SKM-1 treated with dmso at 0.1 percent for 144 hours (cell line): ENCODE measurements around the gene CYP2E1.
"Not testable (repeated sequence)": the region's sequence is repeated elsewhere in the genome, so short reads cannot be mapped to it uniquely, and the experiment has no call there.

Source experiments
- DNase-seq: peaks from one replicate; lab custom pipeline; 2025; ENCODE audit not compliant: unreplicated experiment; lab: John Stamatoyannopoulos, UW

CYP2E1 gene

DNA sequence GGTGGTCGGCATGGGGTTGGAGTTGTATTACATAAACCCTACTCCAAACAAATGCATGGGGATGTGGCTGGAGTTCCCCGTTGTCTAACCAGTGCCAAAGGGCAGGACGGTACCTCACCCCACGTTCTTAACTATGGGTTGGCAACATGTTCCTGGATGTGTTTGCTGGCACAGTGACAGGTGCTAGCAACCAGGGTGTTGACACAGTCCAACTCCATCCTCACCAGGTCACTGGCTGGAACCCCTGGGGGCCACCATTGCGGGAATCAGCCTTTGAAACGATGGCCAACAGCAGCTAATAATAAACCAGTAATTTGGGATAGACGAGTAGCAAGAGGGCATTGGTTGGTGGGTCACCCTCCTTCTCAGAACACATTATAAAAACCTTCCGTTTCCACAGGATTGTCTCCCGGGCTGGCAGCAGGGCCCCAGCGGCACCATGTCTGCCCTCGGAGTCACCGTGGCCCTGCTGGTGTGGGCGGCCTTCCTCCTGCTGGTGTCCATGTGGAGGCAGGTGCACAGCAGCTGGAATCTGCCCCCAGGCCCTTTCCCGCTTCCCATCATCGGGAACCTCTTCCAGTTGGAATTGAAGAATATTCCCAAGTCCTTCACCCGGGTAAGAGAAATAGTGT is at the start of gene CYP2E1:
Gene CYP2E1, plus strand, starts transcription at position 407 of the 632 bp plus-strand sequence. Its CDS starts 33 bp downstream, at position 440.
- no peak for DNase-seq

DNA sequence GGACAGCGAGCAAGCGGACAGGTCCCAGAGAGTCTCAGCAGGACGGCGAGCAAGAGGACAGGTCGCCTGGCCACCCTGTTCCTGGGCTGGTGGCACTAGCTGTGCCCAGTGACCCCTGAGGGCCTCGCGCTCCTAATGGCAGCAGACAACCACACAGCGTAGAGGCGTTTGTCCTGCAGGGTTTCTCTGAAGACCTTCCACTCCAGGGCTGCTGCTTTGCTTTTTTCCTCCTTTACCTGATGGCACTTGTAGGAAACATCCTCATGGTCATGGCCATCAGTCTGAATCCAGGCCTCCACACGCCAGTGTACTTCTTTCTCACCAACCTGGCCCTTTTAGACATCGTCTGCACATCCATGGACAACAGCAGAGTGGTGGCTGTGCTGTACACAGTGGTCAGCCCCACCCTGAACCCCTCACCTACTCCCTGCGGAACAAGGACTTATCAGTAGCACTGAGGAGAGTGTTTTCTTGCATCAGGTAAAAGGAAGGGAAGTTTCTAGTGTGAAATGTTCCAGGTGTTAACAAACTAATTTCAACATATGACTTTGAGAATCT is 46.0 kb upstream of the CYP2E1 start:
- DNase-seq = no peak

DNA sequence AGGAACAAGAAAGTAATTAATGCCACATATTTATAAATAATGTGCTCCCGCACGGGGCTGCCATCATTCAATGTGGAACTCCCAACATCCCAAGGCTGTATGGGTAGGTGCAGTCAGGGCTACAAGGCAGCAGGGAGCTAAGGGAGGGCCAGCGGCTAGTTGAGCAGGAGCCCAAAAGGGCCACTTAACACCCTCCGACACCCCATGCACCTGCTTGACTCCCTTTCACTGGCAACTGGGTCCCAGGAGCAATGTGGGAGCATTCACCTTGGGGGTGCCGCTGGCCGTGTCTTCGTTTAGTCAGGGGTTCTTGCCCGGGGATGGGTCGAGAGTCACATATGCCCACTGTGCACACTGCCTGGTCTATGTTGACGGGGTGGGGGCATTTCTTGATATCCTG is 45.5 kb upstream of the CYP2E1 start:
- DNase-seq = no peak

DNA sequence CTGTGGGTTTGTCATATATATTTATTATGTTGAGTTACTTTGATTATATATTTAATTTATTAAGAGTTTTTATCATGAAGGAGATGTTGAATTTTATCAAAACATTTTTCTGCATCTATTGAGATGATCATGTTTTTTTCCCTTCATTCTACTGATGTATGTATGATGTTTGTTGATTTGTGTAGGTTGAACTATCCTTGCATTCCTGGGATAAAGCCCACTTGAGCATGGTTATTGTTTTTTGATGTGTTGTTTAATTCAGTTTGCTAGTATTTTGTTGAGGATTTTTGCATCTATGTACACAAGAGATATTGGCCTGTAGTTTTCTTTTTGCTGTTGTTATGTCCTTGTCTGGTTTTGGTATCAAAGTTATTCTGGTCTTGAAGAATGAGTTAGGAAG is 42.3 kb upstream of the CYP2E1 start:
- no peak for DNase-seq

DNA sequence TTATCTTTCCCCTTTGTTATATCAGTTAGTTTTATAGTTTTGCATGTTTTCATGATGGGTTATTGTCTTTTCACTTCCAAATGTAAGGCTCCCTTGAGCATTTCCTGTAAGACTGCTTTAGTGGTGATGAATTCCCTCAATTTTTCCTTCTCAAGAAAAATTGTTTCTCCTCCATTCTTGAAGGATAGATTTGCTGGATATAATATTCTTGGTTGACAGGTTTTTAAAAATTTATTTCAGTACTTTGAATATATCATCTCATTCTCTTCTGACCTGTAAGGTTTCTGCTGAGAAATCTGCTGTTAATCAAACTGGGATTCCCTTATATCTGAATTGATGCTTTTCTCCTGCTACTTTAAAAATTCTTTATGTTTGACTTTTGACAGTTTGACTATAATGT is 40.1 kb upstream of the CYP2E1 start:
- no peak for DNase-seq

DNA sequence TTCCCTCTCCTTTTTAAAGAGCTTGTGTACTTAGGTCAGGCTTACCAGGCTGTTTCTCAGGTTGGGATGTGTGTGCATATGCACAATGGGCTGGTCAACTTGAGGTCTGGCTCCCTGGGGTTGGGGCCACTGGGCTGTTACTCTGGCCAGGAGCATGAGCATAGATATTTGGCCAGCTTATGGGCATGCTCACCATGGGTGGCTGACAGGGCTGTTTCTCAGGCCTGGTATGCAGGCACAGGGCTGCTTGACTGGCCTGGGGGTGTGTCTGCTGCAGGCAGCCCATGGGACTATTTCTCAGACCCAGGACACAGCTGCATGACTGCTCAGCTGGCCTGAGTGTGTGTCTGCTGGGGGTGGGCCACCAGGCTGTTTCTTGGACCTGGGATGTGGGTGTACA is 38.8 kb upstream of the CYP2E1 start:
- DNase-seq = no peak

DNA sequence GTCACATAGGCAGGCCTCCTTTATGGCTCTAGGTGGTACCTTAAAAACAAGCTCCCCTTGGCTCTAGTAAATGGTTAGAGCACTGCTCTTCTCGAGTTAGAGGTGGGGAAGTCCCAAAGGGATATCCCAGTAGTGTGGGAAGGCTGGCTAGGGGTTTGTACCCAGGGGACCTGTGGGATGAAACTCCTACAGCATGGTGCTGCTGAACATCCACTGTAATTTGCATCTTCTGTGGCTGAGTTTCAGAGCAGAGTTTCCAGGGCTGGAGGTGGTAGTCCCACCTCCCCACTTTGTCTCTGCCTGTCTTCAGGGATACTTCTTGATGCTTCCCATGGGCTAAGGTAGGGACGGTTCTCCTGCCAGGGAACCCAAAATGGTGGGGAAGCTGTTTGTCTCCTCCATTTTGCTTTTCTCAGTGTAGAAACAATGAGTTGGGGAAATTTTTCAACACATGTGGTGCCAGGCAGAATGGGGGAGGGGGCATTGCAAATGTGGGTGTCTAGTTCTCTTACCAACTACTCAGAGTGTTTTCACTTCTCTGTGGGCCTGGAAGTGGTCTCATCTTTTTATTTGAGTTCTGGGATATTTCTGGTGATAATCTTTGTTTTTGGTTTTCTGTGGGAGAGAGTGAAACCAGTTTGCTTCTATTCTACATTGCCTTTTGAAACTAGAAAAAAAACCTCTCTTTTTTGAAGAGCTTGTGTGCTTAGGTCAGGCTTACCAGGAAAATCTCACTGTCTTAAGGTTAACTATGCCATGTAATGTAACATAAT is 37.2 kb upstream of the CYP2E1 start:
- DNase-seq = no peak

DNA sequence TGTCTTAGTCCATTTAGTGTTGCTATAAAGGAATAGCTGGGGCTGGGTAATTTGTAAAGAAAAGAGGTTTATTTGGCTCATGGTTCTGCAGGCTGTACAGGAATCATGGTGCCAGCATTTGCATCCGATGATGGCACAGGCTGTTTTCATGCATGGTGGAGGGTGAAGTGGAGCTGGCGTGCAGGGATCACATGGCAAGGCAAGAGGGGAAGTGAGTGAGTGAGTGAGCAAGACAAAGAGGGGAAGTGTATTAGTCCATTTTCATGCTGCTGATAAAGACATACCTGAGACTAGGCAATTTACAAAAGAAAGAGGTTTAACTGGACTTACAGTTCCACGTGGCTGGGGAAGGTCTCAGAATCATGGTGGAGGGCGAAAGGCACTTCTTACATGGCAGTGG is 33.6 kb upstream of the CYP2E1 start:
- not testable (repeated sequence) for DNase-seq

DNA sequence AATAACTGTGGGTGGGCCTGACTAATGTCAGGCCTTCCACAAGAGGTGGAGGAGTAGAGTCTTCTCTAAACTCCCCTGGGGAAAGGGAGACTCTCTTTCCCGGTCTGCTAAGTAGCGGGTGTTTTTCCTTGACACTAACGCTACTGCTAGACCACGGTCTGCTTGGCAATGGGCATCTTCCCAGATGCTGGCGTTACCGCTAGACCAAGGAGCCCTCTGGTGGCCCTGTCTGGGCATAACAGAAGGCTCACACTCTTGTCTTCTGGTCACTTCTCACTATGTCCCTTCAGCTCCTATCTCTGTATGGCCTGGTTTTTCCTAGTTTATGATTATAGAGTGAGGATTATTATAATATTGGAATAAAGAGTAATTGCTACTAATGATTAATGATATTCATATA is 29.8 kb upstream of the CYP2E1 start:
- not testable (repeated sequence) for DNase-seq

DNA sequence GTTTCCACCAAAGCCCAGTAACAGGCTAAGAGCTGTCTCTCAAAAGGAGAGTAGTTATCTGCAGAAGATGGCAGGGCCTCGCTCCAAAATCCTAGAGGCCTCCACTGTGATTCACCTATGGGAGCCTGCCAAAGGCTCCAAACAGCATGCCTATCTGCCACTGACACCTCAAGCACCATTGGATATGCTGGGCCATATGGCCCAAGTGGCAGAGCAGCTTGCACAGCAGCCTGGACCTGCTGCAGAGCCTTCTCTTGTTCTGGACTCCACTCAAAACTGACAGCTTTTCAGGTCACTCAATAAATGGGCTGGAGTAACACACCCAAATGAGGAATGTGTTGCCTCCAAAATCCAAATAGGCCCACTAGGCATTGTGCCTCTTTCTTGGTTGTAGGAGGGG is 28.0 kb upstream of the CYP2E1 start:
- not testable (repeated sequence) for DNase-seq

DNA sequence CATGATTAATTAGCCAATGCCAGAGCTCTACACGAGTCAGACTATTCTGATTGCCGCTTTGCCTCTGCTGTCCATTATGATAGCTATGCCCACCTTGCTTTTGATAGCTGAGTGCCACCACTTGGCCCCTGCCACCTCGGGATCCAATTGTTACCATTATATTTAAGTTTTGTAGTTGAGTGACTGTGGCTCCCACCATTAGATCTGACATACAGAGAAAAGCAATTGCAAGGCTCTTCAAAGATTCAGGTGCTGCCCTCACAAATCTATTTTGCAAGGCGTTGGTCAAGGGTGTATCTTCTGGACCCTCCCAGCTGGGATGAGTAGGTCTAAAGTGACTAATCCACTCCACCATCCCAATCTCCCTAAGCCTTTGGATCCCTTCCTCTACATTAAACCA is 26.3 kb upstream of the CYP2E1 start:
- not testable (repeated sequence) for DNase-seq

DNA sequence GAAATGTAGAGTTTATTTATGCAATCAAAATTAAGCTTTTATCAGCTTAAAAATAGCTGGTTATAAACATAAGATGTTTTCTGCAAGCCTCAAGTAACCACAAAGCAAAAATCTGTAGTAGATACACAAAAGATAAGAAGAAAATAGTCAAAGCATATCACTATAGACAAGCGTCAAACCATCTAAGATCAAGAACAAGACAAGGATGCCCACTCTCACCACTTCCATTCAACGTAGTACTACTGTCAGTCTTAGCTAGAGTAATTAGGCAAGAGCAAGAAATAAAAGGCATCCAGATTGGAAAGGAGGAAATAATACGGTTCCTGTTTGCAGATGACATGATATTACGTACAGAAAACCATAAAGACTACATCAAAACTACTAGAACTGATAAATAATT is 17.5 kb upstream of the CYP2E1 start:
- DNase-seq = no peak

DNA sequence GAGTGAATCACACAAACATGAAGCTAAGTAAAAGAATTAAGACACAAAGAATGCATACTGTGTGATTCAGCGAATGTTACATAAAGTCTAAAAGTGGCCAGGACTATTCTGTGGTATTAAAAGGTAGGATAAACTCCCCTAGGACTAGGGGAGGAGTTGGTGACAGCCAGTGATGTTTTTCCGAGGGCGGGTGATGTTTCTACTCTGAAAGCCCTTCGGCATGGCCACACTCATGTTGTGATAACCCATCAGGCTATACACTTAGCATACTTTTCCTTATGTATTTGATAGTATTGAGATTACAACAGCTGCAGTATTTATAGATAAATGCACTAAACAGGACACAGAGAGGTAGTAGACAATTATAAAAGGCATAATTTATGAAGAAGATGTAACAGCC is 15.8 kb upstream of the CYP2E1 start:
- DNase-seq = no peak

DNA sequence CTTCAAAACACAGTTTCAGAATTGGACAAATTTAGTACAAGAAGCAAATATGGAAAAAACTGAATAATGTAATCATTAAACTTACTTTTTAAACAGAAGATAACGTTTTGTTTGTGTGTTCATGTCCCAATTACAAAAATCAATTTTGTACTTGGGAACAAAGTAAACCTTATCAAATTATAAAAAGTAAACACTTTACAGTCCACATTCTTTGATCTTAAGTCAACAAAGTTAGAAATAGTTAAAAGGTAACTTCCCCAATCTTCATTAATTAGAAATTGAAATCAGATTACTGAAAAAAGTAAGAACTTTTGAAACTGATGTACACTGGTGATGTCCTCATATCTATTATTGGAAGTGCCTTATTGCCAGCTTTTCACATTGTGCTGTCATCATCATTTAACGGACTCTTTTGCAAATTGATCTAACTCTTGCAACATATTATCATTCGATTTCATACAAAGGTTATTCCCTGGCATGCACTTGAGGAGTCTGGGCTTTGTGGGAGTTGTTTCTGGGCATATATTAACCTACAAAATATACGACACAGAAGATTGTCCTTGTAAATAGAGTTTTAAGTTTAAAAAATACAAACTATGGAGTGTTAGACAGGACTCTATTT is 15.1 kb upstream of the CYP2E1 start:
- no peak for DNase-seq

DNA sequence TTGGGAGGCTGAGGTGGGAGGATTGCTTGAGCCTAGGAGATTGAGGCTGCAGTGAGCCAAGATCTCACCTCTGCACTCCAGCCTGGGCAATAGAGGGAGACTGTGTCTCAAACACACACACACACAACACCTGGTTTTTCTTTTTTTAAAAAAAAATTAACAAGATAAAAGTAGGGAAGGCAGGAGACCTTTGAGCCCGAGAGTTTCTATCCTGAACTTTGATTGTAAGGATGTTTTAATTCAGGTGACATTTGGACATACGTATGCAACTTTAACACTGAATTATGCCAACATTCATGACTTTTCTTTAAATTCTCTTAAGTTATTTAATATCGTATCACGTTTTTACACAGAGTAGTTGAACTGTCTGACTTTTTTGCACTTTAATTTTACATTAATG is 11.7 kb upstream of the CYP2E1 start:
- DNase-seq = no peak

DNA sequence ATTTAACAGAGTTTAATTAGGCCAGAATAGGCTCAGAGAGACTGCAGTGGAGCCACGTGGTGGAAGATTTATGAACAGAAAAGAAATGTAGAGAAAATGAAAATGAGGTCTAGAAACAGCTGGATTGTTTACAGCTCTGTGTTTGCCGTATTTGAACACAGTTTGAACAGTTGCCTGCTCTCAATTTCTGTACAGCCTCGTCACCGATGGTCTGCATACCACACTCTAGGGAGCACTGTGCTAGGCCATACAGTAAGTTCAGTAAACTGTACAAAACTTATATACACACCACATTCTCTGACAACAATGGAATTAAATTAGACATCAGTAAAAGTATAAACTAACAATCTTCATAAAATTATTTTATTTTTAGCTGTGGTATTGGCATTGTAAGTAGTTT is 11.1 kb upstream of the CYP2E1 start:
- DNase-seq = no peak

DNA sequence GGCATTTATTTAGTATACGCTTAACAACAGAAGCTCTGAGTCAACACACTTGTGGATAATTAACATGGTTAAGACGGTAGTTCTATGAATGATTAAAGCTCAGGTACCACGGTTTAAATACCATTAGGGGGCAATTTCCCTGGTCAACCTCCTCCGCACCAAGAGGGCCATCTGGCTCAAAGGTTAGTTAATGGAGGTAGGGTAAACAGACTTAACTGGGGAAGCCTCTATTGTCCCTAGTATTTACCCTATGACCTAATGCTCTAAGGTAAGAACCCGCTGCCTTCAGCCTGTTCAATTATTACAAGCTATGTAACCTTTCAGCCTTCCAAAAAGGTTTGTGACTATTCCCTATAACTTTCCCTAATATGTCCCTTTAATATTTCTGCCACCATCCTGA is 8.6 kb upstream of the CYP2E1 start:
- not testable (repeated sequence) for DNase-seq

DNA sequence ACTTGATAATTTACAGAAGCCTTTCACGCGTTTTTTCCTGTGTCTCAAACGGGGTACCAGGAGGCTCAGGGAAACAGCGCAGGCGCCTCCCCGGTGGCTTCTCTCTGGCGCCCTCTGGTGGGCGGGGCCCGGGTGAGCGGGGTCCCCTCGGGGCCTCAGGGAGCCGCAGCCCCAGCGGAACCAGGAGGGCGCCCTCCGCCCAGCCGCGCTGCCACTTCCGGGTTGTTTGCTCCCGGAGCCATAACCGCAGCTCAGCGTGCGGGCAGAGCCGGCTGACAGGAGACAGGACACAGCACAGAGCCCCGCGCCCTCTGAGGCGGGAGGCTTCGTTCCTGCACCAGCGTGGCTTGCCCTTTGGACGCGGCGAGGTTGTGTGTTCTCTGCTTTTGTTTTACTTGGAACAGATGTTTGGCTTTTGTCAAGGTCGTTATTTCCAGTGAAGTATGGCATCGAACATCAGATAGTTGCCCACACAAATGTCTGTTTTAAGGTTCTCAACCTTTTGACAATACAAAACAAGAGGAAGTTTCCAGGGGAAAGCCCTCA is 6.9 kb upstream of the CYP2E1 start:
- peak; percentile 59 for DNase-seq

DNA sequence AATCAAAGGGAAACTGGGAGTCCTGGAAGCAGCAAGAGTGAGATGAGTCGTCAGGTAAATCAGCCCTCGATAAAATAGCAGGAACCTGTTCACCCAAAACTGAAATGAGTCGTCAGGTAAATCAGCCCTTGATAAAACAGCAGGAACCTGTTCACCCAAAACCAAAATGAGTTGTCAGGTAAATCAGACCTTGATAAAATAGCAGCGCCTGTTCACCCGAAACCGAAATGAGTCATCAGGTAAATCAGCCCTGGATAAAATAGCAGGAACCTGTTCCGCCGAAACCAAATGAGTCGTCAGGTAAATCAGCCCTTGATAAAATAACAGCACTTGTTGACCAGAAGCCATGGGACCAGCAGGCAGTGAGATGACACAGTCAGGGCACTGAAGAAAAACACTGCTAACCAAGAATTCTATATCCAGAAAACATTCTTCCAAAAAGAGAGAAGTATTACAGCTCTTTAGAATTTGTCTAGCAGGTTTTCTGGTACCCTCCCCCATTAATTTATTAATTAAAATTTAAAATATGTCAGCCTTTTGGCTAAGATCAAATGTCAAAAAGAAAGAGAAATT is 3.4 kb upstream of the CYP2E1 start:
- DNase-seq = no peak

DNA sequence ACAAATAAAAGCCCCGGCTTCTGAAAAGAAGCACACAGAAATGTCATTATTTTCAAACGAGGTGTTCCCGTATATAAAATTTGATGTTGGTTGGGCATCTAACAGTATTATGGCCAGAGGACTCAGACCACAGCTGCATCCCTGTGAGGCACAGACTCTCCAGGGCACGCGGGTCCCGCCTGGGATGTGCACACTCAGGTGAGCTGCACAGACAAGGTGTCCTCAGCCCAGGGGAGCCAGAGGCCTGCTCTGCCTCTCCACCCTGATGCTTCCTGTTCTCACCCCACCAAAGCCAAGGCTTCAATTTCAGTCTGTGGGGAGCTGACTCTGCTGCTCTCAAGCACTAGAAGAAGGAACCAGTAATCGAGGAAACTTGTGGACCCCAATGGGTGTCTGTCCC is 1.7 kb upstream of the CYP2E1 start:
- no peak for DNase-seq

DNA sequence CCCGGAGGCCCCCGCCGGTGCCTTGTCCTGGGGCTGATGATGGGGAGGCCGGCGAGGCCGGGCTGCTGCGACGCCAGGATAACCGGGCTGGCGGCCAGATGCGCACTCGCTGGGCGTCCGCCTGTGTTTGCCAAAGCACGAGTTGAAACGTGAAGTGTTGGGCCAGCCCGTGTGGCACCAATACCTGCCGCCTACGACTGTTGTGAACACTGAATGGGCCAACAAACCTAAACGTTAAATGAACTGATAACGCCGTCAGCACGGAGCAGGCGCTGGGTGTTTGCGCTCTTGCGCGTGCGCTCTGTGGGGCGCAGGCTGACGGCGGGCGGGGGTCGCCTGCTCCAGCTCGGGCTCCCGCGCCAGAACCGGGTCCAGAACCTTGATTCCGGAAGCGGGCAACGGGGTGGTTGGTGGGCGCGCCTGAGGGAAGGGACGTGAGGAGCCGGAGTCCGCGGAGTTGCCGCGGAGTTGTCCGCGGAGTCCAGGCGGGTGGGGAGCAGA is 658 bp downstream of the CYP2E1 start:
- no peak for DNase-seq
